Activated T-helper 9 cell treated with anti-CD3 and anti-CD28 coated beads, Interleukin-2, amount 50 U/mL, for 16 hours (primary cell): ENCODE measurements around the gene MRAP.
"Not testable (repeated sequence)": the region's sequence is repeated elsewhere in the genome, so short reads cannot be mapped to it uniquely, and the experiment has no call there.

Source experiments
- DNase-seq: peaks from one replicate; pipeline ENCODE4 v3.0.0-alpha.2; 2020; ENCODE audit warnings: low read depth

MRAP gene

GRCh38 chr21:32298658-32299081, at the start of gene MRAP:
Gene MRAP (plus strand): TSS chr21:32298855. CDS start chr21:32298972, 117 bp downstream.
- no peak for DNase-seq

GRCh38 chr21:32249511-32250280, 49.0 kb upstream of the MRAP start:
- no peak for DNase-seq

GRCh38 chr21:32252136-32252535, 46.5 kb upstream of the MRAP start:
- no peak for DNase-seq

GRCh38 chr21:32253215-32253641, 45.4 kb upstream of the MRAP start:
- no peak for DNase-seq

GRCh38 chr21:32256251-32256650, 42.4 kb upstream of the MRAP start:
- DNase-seq, result no peak

- DNase-seq, result no peak
Measured at GRCh38 chr21:32256873-32257620, 41.6 kb upstream of the MRAP start.

GRCh38 chr21:32257962-32258785, 40.5 kb upstream of the MRAP start:
- no peak for DNase-seq

GRCh38 chr21:32258786-32259048, 39.9 kb upstream of the MRAP start:
- not testable (repeated sequence) for DNase-seq

GRCh38 chr21:32260130-32260529, 38.5 kb upstream of the MRAP start:
- DNase-seq, result no peak

- no peak for DNase-seq
Measured at GRCh38 chr21:32261929-32262328, 36.7 kb upstream of the MRAP start.

GRCh38 chr21:32265321-32265720, 33.3 kb upstream of the MRAP start:
- DNase-seq, result not testable (repeated sequence)

GRCh38 chr21:32270748-32271147, 27.9 kb upstream of the MRAP start:
- DNase-seq, result no peak

- DNase-seq, result no peak
Measured at GRCh38 chr21:32276671-32277070, 22.0 kb upstream of the MRAP start.

- no peak for DNase-seq
Measured at GRCh38 chr21:32278103-32278502, 20.6 kb upstream of the MRAP start.

- DNase-seq, result peak; percentile 98
Measured at GRCh38 chr21:32278518-32279376, 19.9 kb upstream of the MRAP start, which contains the start of gene MIS18A. Gene MIS18A (minus strand): TSS chr21:32279049. CDS start chr21:32279014, 35 bp downstream.

GRCh38 chr21:32279377-32279680, 19.3 kb upstream of the MRAP start:
- DNase-seq, result no peak

GRCh38 chr21:32281531-32281930, 17.1 kb upstream of the MRAP start:
- DNase-seq, result no peak

GRCh38 chr21:32282992-32283391, 15.7 kb upstream of the MRAP start:
- no peak for DNase-seq

GRCh38 chr21:32285476-32285875, 13.2 kb upstream of the MRAP start:
- DNase-seq, result no peak

- no peak for DNase-seq
Measured at GRCh38 chr21:32297449-32297848, 1.2 kb upstream of the MRAP start.

GRCh38 chr21:32298148-32298559, 501 bp upstream of the MRAP start:
- no peak for DNase-seq

- DNase-seq, result no peak
Measured at GRCh38 chr21:32299695-32300094, 1.0 kb downstream of the MRAP start.
